A549 (cell line): ENCODE data around the gene ABCA13. TPM values are rescaled to one million over a fixed set of nuclear protein-coding genes. Genes with fewer than 3 reads are reported as not detected.

Source experiments
- ATAC-seq, 2 experiments: fragments of 200-7000 bp in 1 of 2; fragments of >200 bp in 1 of 2; cut with Nextera tagmentation in 1 of 2; cut with Tn5 transposase in 1 of 2; 3 replicates each; pipeline versions ENCODE4 v1.8.0 to v1.9.1; 2018 to 2020; ENCODE audit warnings: mild to moderate bottlenecking in 1 of 2, moderate library complexity in 1 of 2
- CTCF ChIA-PET: fragments of 300-600 bp; sonication (Branson Sonifier 250); formaldehyde crosslinking; extraction: SDS; loops from one replicate; lab custom pipeline; 2021; ENCODE audit warnings: antibody characterized with exemption, inconsistent platforms; lab: Yijun Ruan, JAX
- POLR2A ChIA-PET: fragments of 350-600 bp; formaldehyde crosslinking; extraction: SDS; loops from one replicate; lab custom pipeline; 2021; ENCODE audit warnings: antibody characterized with exemption, inconsistent platforms; lab: Yijun Ruan, JAX
- DNase-seq, 2 experiments: peaks; one replicate each; pipeline versions ENCODE4 v3.0.0 to v3.0.0-alpha.2; 2011 to 2016; ENCODE audit warnings: low read depth in 1 of 2, low spot score in 1 of 2
- FAIRE-seq: peaks from 2 replicates; lab custom pipeline; 2011; peaks lifted over from hg19 to GRCh38; lab: Jason Lieb, UNC
- H3K27ac ChIP-seq, 2 experiments: fragments of >200 bp; sonication (Bioruptor Twin); formaldehyde crosslinking; 3 replicates each; pipeline ENCODE4 v1.5.1; 2016 to 2017
- H3K4me1 ChIP-seq: fragments of >200 bp; sonication (Bioruptor Twin); formaldehyde crosslinking; 3 replicates; pipeline ENCODE4 v1.6.1; 2016
- H3K4me2 ChIP-seq: fragments of >200 bp; sonication (Bioruptor Twin); formaldehyde crosslinking; 3 replicates; pipeline ENCODE4 v1.6.1; 2016
- H3K4me3 ChIP-seq: fragments of >200 bp; sonication (Bioruptor Twin); formaldehyde crosslinking; 3 replicates; pipeline ENCODE4 v1.5.1; 2016
- H3K9me3 ChIP-seq: fragments of >200 bp; sonication (Bioruptor Twin); formaldehyde crosslinking; 3 replicates; pipeline ENCODE4 v1.6.1; 2016
- BCL3 ChIP-seq: fragments of >200 bp; sonication (Bioruptor Twin); formaldehyde crosslinking; IDR thresholded peaks from 3 replicates; pipeline ENCODE4 v1.6.1; 2016
- CBX2 ChIP-seq: fragments of 200-600 bp; sonication (generic); IDR thresholded peaks from 2 replicates; pipeline ENCODE4 v1.6.1; 2016; ENCODE audit warnings: low read depth, mild to moderate bottlenecking, borderline replicate concordance
- EHF ChIP-seq: fragments of 250-450 bp; sonication (Bioruptor Pico); IDR thresholded peaks from 2 replicates; pipeline ENCODE4 v1.5.0; 2020; ENCODE audit warnings: mild to moderate bottlenecking
- ESRRA ChIP-seq: fragments of 150-350 bp; IDR thresholded peaks from 2 replicates; pipeline ENCODE4 v1.6.1; 2014; ENCODE audit warnings: mild to moderate bottlenecking, low read length, borderline replicate concordance
- FOSB ChIP-seq: fragments of 250-450 bp; sonication (Bioruptor Pico); IDR thresholded peaks from 2 replicates; pipeline ENCODE4 v1.5.0; 2020; ENCODE audit warnings: mild to moderate bottlenecking, moderate library complexity
- FOSL2 ChIP-seq, 2 experiments: fragments of 450-650 bp in 1 of 2; fragments of >200 bp in 1 of 2; sonication (Bioruptor Twin) in 1 of 2; formaldehyde crosslinking; IDR thresholded peaks; 2 replicates each; pipeline versions ENCODE4 v1.5.0 to v1.6.1; 2016 to 2020; ENCODE audit warnings: mild to moderate bottlenecking in 1 of 2, moderate library complexity in 1 of 2
- FOXS1 ChIP-seq: fragments of 250-450 bp; sonication (Bioruptor Pico); IDR thresholded peaks from 2 replicates; pipeline ENCODE4 v1.5.0; 2020; ENCODE audit warnings: mild to moderate bottlenecking, moderate library complexity
- HOXB13 ChIP-seq: fragments of 250-450 bp; sonication (Bioruptor Pico); IDR thresholded peaks from 2 replicates; pipeline ENCODE4 v1.5.0; 2020; ENCODE audit warnings: low read depth, mild to moderate bottlenecking, moderate library complexity
- HOXB5 ChIP-seq: fragments of 250-450 bp; sonication (Bioruptor Pico); IDR thresholded peaks from 2 replicates; pipeline ENCODE4 v1.5.0; 2020; ENCODE audit warnings: mild to moderate bottlenecking, moderate library complexity
- JUNB ChIP-seq: fragments of >200 bp; sonication (Bioruptor Twin); formaldehyde crosslinking; IDR thresholded peaks from 2 replicates; pipeline ENCODE4 v1.6.1; 2016
- KDM5A ChIP-seq: fragments of 200-600 bp; sonication (generic); IDR thresholded peaks from 2 replicates; pipeline ENCODE4 v1.6.1; 2016; ENCODE audit warnings: antibody characterized with exemption, mild to moderate bottlenecking
- MAX ChIP-seq: IDR thresholded peaks from 2 replicates; pipeline ENCODE4 v1.6.1; 2012
- MYC ChIP-seq: IDR thresholded peaks from 2 replicates; pipeline ENCODE4 v1.6.1; 2012; ENCODE audit warnings: mild to moderate bottlenecking, inconsistent platforms, low read length, improper control_type of control experiment, borderline replicate concordance
- POLR2A ChIP-seq: IDR thresholded peaks from 2 replicates; pipeline ENCODE4 v1.6.1; 2012; ENCODE audit warnings: mild to moderate bottlenecking, low read length
- RAD21 ChIP-seq, 2 experiments: fragments of >200 bp in 1 of 2; sonication (Bioruptor Twin) in 1 of 2; formaldehyde crosslinking in 1 of 2; IDR thresholded peaks in 1 of 2; conservative IDR thresholded peaks in 1 of 2; 2 replicates in 1 of 2; 3 replicates in 1 of 2; pipeline ENCODE4 v1.6.1; 2012 to 2018; ENCODE audit warnings: inconsistent platforms in 1 of 2
- TFCP2L1 ChIP-seq: fragments of 250-450 bp; sonication (Bioruptor Pico); IDR thresholded peaks from 2 replicates; pipeline ENCODE4 v1.5.0; 2021; ENCODE audit warnings: mild to moderate bottlenecking
- TP53 ChIP-seq: fragments of 250-450 bp; sonication (Bioruptor Pico); IDR thresholded peaks from 2 replicates; pipeline ENCODE4 v1.5.0; 2021; ENCODE audit warnings: mild to moderate bottlenecking, moderate library complexity
- USF2 ChIP-seq: fragments of 450-650 bp; IDR thresholded peaks from 2 replicates; pipeline ENCODE4 v1.6.1; 2014; ENCODE audit warnings: antibody characterized with exemption
- ZC3H11A ChIP-seq: fragments of 450-650 bp; IDR thresholded peaks from 2 replicates; pipeline ENCODE4 v1.6.1; 2014; ENCODE audit warnings: antibody characterized with exemption, mild to moderate bottlenecking
- ZFP36 ChIP-seq: fragments of 450-650 bp; IDR thresholded peaks from 2 replicates; pipeline ENCODE4 v1.6.1; 2014; ENCODE audit warnings: borderline replicate concordance; ENCODE audit not compliant: partially characterized antibody
- ZNF302 ChIP-seq: fragments of 250-450 bp; sonication (Bioruptor Pico); IDR thresholded peaks from 2 replicates; pipeline ENCODE4 v1.9.0; 2021; ENCODE audit warnings: inconsistent platforms, mild to moderate bottlenecking, moderate library complexity
- WGBS: methylation state at CpG from one replicate; pipeline ENCODE4 v1.1.6; 2017; ENCODE audit errors: missing lambda C conversion rate; 5-methylcytosine and 5-hydroxymethylcytosine counted together
- polyA plus RNA-seq, 4 experiments: library from polyadenylated mRNA; depleted of rRNA in 3 of 4; stranded (reverse); fragments of >200 nt; fragmentation: RNase III in 1 of 4; extraction: RNeasy Plus Mini Kit Qiagen cat#74134 plus additional on column Dnase treatment in 1 of 4; gene quantifications; 2 replicates in 3 of 4; 3 replicates in 1 of 4; pipeline ENCODE4 v1.2.3, GENCODE V29; 2011 to 2017
- TF ChIP-seq, protein P1 (sequence below): fragments of 150-350 bp; IDR thresholded peaks from 2 replicates; pipeline ENCODE4 v1.6.1; 2014; ENCODE audit warnings: low read depth, mild to moderate bottlenecking, low read length
- TF ChIP-seq, protein P2 (sequence below): fragments of >200 bp; sonication (Bioruptor Twin); formaldehyde crosslinking; IDR thresholded peaks from 2 replicates; pipeline ENCODE4 v1.6.1; 2016

ABCA13 gene
- polyA plus RNA-seq, 2 of the 4 experiments (the other 2 are of a cell fraction) = 0.01 TPM; not detected in 1

DNA sequence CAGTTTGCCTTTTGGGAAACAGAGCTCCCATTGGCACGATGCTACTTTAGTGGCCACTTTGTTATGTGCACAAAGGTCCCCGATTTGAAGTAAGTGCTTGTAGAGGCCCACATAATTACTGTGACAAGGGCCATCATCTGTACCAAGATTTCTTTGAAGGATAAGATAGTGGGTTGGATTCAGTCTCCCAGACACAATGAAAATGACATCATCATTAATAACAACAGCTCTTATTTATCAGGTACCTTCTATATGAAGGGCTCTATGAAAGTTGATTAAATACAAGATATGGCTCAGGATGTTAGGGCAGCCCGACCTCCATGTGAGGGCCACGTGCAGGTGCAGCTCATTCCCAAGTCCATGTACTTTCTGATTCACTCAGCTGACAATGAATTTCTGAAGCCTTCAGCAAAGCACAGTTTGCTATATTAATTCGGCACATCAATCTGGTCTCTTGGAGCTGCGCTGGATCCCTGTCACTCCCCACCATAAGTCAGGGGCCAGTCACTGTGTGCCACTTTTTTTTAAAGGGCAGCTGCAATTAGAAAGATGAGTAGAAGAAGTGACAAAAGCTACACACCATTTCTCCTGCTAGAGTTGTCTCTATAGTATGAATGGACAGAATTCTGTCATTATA is 140.3 kb downstream of the ABCA13 start:
- no peak for ATAC-seq
- CTCF ChIA-PET = interaction anchor here (1.4 to 1.6 kb wide), 2 partner anchors 11 to 13 kb away, joined by 4 to 6 read pairs; no protein-coding TSS in a partner anchor
- no peak for FAIRE-seq
- WGBS = 27% methylated on average over 6 of the region's 6 CpGs
- Histone ChIP-seq H3K4me1 (no peaks in the 10 kb centered on the region), H3K4me2 (no peak overlapping the region), H3K27ac (no peak overlapping the region), H3K9me3 (no peaks in the 10 kb centered on the region), H3K4me3 (no peak overlapping the region)
- DNase-seq = no peak
- TF ChIP-seq CBX2 = no peak
- TF ChIP-seq POLR2A = no peak
- TF ChIP-seq MAX = no peak
- no peak for TF ChIP-seq HOXB5 (CRISPR knock-in tag)
- no peak for TF ChIP-seq FOXS1 (CRISPR knock-in tag)
- no peak for TF ChIP-seq BCL3
- TF ChIP-seq TFCP2L1 (CRISPR knock-in tag) = no peak
- no peak for TF ChIP-seq JUNB
- TF ChIP-seq MYC = no peak
- POLR2A ChIA-PET = no interaction called here

GRCh38 chr7:48312151-48312550 is 140.9 kb downstream of the ABCA13 start:
- ATAC-seq = no peak
- no peak for DNase-seq
- no peak overlapping the region for H3K27ac ChIP-seq
- WGBS = 8% methylated on average over 1 of the region's 1 CpG
- no peaks in the 10 kb centered on the region for H3K9me3 ChIP-seq
- no peak for TF ChIP-seq ESRRA
- no peak for TF ChIP-seq ZFP36
- TF ChIP-seq, protein P1, sequence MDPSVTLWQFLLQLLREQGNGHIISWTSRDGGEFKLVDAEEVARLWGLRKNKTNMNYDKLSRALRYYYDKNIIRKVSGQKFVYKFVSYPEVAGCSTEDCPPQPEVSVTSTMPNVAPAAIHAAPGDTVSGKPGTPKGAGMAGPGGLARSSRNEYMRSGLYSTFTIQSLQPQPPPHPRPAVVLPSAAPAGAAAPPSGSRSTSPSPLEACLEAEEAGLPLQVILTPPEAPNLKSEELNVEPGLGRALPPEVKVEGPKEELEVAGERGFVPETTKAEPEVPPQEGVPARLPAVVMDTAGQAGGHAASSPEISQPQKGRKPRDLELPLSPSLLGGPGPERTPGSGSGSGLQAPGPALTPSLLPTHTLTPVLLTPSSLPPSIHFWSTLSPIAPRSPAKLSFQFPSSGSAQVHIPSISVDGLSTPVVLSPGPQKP = no peak
- no peak for TF ChIP-seq HOXB13 (CRISPR knock-in tag)
- no peak for TF ChIP-seq FOSL2 (IDR thresholded peaks at IDR 0.05)
- no peak for TF ChIP-seq FOSL2 (CRISPR knock-in tag; IDR thresholded peaks at IDR 0.05)
- no peak for TF ChIP-seq RAD21 (conservative IDR thresholded peaks at IDR 0.05 in 1 of 2, IDR thresholded peaks at IDR 0.05 in 1 of 2)
- TF ChIP-seq ZNF302 (CRISPR knock-in tag) = no peak
- no peak for TF ChIP-seq CBX2
- no peak for TF ChIP-seq ZC3H11A
- TF ChIP-seq, protein P2, sequence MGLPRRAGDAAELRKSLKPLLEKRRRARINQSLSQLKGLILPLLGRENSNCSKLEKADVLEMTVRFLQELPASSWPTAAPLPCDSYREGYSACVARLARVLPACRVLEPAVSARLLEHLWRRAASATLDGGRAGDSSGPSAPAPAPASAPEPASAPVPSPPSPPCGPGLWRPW = no peak
- no peak for TF ChIP-seq USF2
- CTCF ChIA-PET = no interaction called here
- H3K4me2 ChIP-seq = no peak overlapping the region
- no peak for FAIRE-seq
- H3K4me3 ChIP-seq = no peak overlapping the region
- no peaks in the 10 kb centered on the region for H3K4me1 ChIP-seq
- POLR2A ChIA-PET = no interaction called here

DNA sequence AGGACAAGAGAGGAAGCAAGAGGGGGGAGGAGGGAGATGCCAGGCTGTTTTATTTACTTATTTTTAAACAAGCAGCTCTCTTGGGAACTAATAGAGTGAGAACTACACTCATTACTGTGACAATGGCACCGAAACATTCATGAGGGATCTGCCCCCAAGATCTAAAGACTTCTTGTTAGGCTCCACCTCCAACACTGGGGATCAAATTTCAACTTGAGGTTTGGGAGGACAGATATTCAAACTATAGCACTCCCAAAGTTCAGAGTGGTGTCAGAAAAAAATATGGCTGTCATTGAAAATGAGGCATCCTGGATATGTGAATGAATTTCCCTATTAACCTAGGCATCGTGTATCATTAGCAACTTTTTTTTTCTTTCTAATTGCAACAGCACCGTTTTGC is 145.5 kb downstream of the ABCA13 start:
- ChIA-PET CTCF (no interaction called here), POLR2A (no interaction called here)
- 1% methylated on average over 3 of the region's 3 CpGs for WGBS
- Histone ChIP-seq H3K27ac (no peak overlapping the region), H3K4me1 (no peaks in the 10 kb centered on the region), H3K9me3 (no peaks in the 10 kb centered on the region), H3K4me2 (no peak overlapping the region), H3K4me3 (no peak overlapping the region)
- no peak for DNase-seq
- no peak for ATAC-seq
- TF ChIP-seq EHF (CRISPR knock-in tag) = no peak
- TF ChIP-seq FOSB (CRISPR knock-in tag) = no peak
- no peak for TF ChIP-seq TP53 (CRISPR knock-in tag)
- TF ChIP-seq KDM5A = no peak
- no peak for FAIRE-seq
